Lung microvascular endothelial cell (primary cell): ENCODE results near the gene MAP7D3. TPM values are rescaled to one million over a fixed set of nuclear protein-coding genes. Genes with fewer than 3 reads are reported as not detected.
A peak's percentile ranks its signal among the peaks of the same experiment; 100 is the strongest.
"Not testable (repeated sequence)": the region's sequence is repeated elsewhere in the genome, so short reads cannot be mapped to it uniquely, and the experiment has no call there.

Source experiments
- DNase-seq, 2 donors: peaks; one replicate each; pipeline versions ENCODE4 v3.0.0 to v3.0.0-alpha.2; 2010; ENCODE audit warnings: low read depth in 2 of 2
- total RNA-seq: library from RNA; depleted of rRNA; stranded (reverse); fragments of >200 nt; gene quantifications from 2 replicates; pipeline ENCODE4 v1.2.1, GENCODE V29; 2014

The MAP7D3 gene
- total RNA-seq, 1 donor from 2014 or later, result 19.8 TPM

DNA sequence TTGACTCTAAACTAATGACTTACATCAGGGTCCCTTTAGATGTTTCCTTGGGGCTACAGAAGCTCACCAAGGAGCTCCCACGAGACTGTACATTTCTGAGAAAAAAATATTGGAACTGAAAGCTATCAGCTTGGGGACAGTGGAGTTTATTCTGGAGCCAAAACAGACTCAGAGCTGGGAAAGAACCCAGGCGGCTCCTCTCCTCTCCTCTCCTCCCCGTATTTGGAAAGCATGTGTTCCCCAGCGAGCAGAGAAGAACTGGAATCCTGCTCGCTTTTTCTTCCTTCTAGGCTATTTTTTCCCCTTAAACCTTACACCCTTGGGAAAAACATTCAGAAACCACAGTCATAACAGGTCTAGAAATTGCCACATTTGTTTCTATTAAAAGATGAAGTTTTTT lies 4.3 kb upstream of the MAP7D3 start:
- DNase-seq, result no peak

DNA sequence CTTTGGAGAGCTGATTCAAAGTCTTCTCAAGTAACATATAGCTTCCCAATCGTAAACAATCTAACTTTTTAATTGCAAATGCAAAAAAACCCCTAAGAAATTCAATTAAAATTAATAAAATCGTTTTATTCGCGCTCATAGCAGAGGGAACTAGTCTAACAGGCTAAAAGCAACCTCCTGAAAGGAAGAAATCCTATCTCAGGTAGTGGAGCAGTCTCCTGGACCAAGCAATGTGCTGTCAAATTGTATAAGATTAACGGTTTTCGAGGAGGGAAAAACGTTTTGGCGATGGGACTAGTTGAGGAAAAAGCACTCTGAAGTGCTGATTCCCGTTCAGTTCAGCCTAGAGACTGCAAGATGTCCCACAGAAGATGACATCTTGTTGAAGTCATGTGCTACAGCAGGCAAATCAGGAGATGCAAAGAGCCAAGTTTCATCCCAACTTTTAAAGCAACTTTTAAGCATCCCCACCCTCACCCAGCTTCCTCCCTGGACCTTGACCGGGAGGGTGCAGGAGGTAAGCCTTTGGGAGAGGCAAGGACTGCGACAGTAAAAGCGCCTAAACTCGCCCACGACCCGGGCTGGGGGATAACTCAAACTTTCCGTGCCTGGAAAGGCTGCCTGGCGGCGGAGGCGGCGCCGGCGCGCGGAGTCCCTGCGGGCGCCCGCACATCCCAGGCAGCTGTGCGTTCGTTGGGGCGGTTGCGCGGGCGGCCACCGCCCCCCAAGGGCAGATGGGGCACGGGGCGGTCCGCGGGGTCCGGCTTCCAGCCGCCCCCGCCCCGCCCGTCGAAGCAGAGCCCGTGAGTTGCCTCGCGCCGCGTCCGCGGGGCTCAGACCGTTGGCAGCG lies 784 bp downstream of the MAP7D3 start:
- DNase-seq, result peak; percentile 22 to 35

DNA sequence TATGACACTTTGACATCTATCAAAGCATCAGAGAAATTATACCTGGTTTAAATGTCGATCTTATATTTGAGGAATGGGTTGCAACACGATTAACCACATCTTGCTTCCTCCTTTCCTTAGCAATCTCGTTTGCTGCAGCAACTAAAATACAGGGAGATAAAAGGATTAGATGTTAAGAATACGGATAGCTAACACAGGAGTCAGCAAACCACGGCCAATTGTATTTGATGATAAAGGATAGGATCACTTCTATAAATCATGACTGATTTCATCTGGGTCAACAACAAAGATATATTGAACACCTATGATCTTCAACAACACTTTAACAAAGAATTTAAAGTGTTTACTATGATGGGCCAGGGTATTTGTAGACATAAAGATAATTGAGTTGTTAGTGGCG lies 5.0 kb downstream of the MAP7D3 start:
- no peak for DNase-seq

DNA sequence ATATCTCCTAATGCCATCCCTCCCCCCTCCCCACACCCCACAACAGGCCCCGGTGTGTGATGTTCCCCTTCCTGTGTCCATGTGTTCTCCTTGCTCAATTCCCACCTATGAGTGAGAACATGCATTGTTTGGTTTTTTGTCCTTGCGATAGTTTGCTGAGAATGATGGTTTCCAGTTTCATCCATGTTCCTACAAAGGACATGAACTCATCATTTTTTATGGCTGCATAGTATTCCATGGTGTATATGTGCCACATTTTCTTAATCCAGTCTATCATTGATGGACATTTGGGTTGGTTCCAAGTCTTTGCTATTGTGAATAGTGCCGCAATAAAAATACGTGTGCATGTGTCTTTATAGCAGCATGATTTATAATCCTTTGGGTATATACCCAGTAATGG lies 13.4 kb downstream of the MAP7D3 start:
- not testable (repeated sequence) for DNase-seq

GRCh38 chrX:136237074-136237473 lies 14.1 kb downstream of the MAP7D3 start:
- DNase-seq, result no peak

GRCh38 chrX:136228839-136229207 lies 22.4 kb downstream of the MAP7D3 start:
- DNase-seq, result no peak

DNA sequence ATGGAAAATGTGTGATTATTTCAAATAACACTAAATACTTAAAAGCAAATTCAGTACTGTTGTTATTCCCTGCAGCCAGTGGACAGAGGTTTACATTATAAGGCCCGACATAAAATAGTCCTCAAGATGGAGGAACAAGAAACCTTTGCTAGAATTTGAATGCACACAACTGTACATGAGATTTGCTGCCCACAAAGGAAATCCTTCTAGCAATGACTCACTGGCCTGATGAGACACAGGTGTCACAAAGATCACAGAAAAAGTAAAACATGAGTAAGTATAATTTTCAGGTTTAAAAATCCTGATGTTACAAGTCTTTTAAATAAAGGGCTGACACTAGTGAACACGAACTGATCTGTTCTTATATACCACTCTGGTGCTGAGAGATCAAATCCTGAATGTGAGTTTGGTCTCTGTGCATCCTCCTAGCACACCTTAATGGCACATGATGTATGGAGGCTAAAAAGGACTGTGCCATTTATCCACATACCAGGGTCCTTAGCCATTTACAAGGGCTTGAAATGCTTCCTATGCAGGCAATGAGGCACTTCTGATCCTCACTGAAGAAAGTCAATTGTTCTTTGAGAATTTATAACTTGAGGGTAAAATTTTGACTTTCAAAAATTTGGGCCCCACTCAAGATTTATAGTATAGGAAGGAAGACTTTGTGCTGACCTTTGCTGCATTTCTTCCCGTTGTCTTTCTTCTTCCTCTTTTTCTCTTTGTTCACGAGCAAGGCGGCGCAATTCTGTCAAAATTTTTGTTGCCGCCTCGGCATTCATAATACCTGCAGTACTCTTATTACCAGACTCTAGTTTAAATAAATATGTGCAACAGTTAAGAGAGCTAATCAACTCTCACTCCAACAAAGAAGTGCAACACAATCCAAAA lies 23.0 kb downstream of the MAP7D3 start:
- peak in 1 of 2 donors; percentile 59 for DNase-seq

DNA sequence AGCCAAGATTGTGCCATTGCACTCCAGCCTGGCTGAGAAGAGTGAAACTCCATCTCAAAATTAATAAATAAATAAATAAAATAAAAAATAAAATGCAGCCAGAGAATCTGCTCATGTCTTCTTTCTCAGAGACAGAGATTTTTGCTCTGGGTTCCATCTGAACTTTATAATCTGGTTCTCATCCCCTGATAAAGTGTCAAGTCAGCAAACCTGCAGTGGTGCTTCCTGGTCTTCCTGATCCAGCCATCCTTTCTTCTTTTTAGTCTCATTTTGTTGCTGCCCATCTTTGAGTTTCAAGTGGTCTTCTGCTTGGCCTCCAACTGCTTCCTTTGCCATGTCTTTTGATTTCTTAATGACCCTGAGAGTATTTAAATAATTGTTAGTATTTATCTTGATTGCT lies 24.1 kb downstream of the MAP7D3 start:
- no peak for DNase-seq

DNA sequence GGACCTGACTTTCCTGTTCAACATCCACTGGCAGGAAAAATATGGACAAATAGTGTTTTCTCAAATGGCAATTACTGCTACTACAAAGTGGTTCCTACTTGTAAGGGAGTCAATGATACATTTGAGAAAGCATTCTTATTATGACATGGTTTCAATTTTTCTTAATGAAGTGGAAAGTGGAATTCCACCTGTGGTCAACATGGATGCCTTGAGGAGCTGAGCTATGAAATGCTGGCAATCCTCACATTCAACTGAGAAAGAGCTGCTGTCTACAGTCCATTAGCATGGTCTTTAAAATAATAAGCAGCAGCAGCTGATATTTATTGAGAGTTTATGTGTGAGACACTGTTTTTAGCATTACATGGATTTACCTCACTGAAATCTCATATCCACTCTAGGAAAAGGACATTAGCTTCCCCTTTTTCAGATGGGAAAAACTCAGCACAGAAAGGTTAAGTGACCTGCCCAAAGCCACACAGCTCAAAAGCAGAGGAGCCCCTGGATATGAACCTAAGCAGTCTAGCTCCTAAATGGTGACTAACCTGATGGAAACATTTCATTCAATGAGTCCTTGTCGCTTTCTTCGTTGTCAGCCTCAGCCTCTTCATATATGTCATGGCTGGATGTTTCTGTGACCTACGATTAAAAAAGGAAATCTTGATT lies 29.2 kb downstream of the MAP7D3 start:
- no peak for DNase-seq

DNA sequence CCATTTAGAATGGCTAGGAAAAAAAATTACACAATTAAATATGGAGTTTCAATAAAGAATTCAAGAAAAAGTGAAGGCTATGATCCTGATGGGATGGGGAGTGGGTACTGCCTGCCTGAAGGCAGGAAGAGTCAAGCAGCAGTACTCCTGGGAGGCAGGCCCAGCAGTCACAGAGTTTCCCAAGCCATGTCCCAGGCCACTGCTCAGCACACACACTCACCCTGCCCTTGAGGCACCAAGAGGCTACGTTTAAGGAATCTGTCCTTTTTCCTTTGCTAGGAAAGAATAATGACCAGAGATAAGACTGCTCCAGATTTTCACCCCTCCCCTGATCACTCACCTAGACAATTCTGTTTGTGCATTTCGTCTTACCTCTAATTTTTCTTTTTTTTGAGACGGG lies 30.2 kb downstream of the MAP7D3 start:
- no peak for DNase-seq

- DNase-seq, result peak in 1 of 2 donors; percentile 45
These were observed 30.7 kb downstream of the MAP7D3 start for GRCh38 chrX:136220540-136220939.

- peak; percentile 51 to 62 for DNase-seq
These were observed 31.3 kb downstream of the MAP7D3 start for GRCh38 chrX:136219893-136220292.

DNA sequence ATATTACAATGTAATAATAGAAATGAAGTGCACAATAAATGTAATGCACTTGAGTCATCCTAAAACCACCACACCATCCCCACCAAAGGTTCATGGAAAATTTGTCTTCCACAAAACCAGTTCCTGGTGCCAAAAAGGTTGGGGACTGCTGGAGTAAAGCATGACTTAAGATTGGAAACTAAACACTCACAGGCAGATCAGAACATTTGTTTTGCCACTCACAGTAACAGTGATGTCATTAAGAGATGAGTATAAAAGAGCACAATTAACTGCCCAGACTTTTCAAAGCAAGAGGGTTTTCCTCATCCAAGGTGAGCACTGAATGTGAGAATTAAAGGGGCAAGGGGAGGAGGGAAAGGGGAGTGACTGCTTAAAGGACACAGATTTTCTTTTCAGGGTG lies 35.6 kb downstream of the MAP7D3 start:
- DNase-seq, result peak in 1 of 2 donors; percentile 28

DNA sequence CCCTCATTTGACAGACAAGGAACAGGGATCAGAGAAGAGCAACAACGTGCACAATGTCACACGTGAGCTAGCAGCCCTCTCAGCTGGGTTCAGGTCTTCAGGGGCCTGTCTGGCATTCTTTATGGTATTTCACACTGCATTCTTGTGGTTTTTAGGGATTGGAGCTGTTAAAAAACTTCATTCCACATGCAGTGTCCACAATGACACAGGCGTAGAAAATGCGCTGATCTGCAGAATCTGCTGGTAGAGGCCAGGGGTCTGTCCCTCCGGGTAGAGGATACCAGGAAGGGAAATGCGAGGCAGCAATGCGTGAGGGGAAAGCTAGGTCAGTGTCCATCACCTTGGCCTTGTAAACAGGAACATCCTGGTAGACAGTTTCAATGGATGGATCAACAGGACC lies 36.6 kb downstream of the MAP7D3 start:
- DNase-seq, result peak; percentile 89 to 97

DNA sequence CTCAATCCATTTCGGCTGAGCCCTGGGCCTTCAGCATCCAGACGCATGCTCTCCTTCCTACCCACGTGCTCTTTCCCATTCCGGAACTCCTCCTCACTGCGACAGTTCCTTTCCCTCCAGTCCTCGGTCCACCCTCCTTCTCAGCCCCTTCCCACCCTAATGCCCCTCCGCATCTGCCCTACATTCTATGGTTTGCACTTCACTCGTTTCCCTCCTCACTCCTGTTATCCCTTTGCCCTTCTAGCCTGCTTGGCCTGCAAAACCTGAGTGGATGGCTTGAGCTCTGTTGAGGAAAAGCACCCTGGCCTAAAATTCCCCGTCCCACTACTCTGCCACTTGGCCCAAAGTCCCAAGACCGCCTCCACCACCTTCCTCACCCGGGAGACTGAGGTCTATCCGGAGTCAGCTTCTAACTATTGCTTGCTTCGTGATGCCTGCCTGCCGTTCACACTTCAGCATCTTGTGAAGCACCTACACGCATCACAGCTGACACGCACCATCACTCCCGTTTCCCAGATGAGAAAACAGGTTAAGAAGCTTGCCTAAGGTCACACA lies 38.6 kb downstream of the MAP7D3 start:
- DNase-seq, result no peak

- DNase-seq, result no peak
These were observed 39.2 kb downstream of the MAP7D3 start for GRCh38 chrX:136211766-136212556.

DNA sequence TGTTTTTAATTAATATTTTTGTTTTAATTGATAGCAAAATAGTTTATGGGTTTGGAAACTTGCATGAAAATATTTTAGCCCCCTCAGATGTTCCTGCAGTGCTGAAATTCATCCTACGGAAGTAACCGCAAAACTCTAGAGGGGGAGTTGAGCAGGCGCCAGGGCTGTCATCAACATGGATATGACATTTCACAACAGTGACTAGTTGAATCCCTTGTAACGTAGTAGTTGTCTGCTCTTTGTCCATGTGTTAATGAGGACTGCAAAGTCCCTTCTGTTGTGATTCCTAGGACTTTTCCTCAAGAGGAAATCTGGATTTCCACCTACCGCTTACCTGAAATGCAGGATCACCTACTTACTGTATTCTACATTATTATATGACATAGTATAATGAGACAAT lies 40.4 kb downstream of the MAP7D3 start:
- DNase-seq, result peak in 1 of 2 donors; percentile 60

DNA sequence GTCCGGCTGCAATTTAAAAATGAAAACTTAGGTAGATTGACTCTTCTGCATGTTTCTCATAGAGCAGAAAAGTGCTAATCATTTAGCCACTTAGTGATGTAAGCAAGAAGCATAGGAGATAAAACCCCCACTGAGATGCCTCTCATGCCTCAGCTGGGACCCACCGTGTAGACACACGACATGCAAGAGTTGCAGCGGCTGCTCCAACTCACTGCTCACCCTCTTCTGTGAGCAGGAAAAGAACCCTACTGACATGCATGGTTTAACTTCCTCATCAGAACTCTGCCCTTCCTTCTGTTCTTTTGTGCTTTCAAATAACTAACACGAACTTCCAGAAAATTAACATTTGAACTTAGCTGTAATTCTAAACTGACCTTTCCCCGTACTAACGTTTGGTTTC lies 41.0 kb downstream of the MAP7D3 start:
- DNase-seq, result peak in 1 of 2 donors; percentile 48

GRCh38 chrX:136209751-136210150 lies 41.4 kb downstream of the MAP7D3 start:
- DNase-seq, result peak in 1 of 2 donors; percentile 88

GRCh38 chrX:136209016-136209738 lies 42.0 kb downstream of the MAP7D3 start:
- peak; percentile 74 to 85 for DNase-seq
